K562 (cell line): ENCODE results near the gene SLC1A3.

ENCODE experiments used
- BRCA1 ChIP-seq, 2 experiments: fragments of 450-650 bp in 1 of 2; sonication (generic) in 1 of 2; formaldehyde crosslinking in 1 of 2; IDR thresholded peaks; 2 replicates each; pipeline versions ENCODE4 v1.5.0 to v1.6.1; 2017 to 2020; ENCODE audit warnings: mild to moderate bottlenecking in 1 of 2, missing genetic modification reagents in 1 of 2
- GATAD2B ChIP-seq: fragments of 450-650 bp; IDR thresholded peaks from 2 replicates; pipeline ENCODE4 v1.6.1; 2017; ENCODE audit warnings: mild to moderate bottlenecking, borderline replicate concordance
- HCFC1 ChIP-seq: IDR thresholded peaks from 2 replicates; pipeline ENCODE4 v1.6.1; 2012; ENCODE audit warnings: low read depth, low read length, improper control_type of control experiment
- HDAC6 ChIP-seq: IDR thresholded peaks from 2 replicates; pipeline ENCODE4 v1.6.1; 2012; ENCODE audit warnings: low read depth, mild to moderate bottlenecking, control low read depth, inconsistent platforms, low read length, moderate library complexity
- MCM5 ChIP-seq: fragments of 450-650 bp; IDR thresholded peaks from 2 replicates; pipeline ENCODE4 v1.6.1; 2016; ENCODE audit warnings: low read depth
- POLR2AphosphoS2 ChIP-seq: IDR thresholded peaks from 2 replicates; pipeline ENCODE4 v1.6.1; 2012; ENCODE audit warnings: low read length, improper control_type of control experiment
- POLR2AphosphoS5 ChIP-seq: IDR thresholded peaks from 2 replicates; pipeline ENCODE4 v1.6.1; 2011; ENCODE audit warnings: mild to moderate bottlenecking, low read depth, low read length, moderate library complexity; ENCODE audit not compliant: control insufficient read depth, insufficient read depth
- TCF3 ChIP-seq: sonication (generic); formaldehyde crosslinking; IDR thresholded peaks from 2 replicates; pipeline ENCODE4 v1.4.0; 2020; ENCODE audit warnings: mild to moderate bottlenecking, missing genetic modification reagents
- USF2 ChIP-seq: sonication (generic); formaldehyde crosslinking; IDR thresholded peaks from 2 replicates; pipeline ENCODE4 v1.5.0; 2020; ENCODE audit warnings: missing genetic modification reagents

DNA sequence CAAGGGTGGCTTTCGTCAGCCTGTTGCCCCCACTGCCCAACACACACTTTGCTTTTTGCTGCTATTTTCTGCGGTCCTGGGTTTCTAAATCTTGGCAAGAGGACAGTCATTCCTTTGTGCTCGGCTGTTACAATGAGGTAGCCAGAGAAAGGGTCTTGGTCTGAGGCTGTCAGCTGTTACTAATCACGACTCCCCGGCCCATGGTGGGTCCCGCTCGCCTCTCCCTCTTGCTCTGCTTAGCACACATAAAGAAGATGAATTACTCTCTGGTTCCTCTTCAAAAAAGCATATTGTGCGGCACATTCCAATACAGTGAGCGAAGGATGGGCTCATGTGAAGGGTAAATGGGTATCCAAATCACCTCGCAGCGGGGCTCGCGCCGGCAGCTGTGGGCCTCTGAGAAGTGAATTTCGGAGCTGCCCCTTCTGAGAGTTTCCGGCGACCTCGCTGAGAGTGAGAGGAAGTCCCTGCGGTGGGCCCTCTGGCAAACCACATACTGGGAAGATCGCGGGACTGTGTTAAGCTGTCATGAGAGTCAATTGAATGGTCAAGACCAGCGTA, 56.0 kb downstream of the SLC1A3 start:
- TF ChIP-seq TCF3 (CRISPR knock-in tag) (no peak), HDAC6 (no peak), POLR2AphosphoS5 (no peak), GATAD2B (no peak), POLR2AphosphoS2 (no peak), HCFC1 (no peak), BRCA1 (IDR thresholded peaks at IDR 0.05) (no peak), BRCA1 (CRISPR knock-in tag; IDR thresholded peaks at IDR 0.05) (no peak), USF2 (CRISPR knock-in tag) (no peak), MCM5 (no peak)
